Activated CD4-positive, alpha-beta T cell treated with anti-CD3 and anti-CD28 coated beads for 24 hours (primary cell): ENCODE measurements around the gene FANK1.
"Not testable (repeated sequence)": the region's sequence is repeated elsewhere in the genome, so short reads cannot be mapped to it uniquely, and the experiment has no call there.

Source experiments
- DNase-seq, 2 donors: peaks; one replicate each; pipeline ENCODE4 v3.0.0-alpha.2; 2020; ENCODE audit warnings: low read depth in 2 of 2

Gene FANK1

DNA sequence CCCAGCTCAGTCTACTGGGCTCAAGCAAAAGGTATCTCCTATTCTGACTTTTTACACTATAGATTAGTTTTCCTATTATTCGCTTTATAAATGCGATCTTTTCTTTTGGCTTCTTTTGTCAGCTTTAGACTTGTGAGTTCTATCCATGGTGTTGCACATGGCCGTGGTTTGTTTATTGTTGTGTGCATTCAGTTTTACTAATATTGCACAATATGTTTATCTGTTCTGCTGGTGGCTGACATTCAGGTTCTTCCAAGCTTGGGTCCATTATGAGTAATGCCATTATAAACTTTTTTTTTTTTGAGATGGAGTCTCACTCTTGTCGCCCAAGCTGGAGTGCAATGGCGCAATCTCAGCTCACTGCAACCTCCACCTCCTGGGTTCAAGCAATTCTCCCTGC lies 30.9 kb downstream of the FANK1 start:
- not testable (repeated sequence) for DNase-seq

GRCh38 chr10:125928928-125929585 lies 32.7 kb downstream of the FANK1 start:
- no peak for DNase-seq

DNA sequence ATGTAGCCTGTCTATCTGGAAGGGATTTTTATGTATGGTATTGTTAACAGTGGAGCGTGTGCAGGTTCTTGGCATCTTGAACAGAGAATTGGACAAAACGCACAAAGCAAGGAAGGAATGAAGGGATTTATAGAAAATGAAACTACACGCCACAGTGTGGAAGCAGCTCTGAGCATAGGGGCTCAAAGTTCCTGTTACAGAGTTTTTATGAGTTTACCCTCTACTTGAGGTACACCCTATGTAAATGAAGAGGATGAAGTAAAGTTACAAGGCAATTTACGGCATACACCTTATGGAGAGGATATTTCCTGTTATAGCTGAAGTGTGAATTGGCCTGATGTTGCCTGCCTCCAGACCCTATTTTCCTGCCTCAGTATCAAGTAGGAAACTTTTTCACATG lies 33.3 kb downstream of the FANK1 start:
- no peak for DNase-seq

GRCh38 chr10:125933693-125934092 lies 37.3 kb downstream of the FANK1 start:
- DNase-seq = no peak

DNA sequence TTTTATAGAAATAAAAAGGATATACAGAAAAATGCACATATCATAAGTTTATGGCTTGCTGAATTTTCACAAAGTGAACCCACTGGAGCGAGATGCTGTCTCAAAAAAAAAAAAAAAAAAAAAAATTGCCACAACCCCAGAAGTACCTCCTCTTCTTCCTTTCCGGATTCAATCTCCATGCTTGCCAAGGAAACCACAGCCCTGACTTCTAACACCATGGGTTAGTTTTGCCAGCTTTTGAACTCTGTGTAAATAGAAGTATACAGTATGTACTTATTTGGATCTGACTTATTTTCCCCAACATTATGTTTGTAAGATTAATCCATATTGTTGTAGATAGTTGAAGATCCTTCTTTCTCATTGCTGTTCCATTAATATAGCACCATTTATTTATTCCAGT lies 40.0 kb downstream of the FANK1 start:
- no peak for DNase-seq

- DNase-seq = no peak
These were observed 44.2 kb downstream of the FANK1 start for GRCh38 chr10:125940515-125940914.

DNA sequence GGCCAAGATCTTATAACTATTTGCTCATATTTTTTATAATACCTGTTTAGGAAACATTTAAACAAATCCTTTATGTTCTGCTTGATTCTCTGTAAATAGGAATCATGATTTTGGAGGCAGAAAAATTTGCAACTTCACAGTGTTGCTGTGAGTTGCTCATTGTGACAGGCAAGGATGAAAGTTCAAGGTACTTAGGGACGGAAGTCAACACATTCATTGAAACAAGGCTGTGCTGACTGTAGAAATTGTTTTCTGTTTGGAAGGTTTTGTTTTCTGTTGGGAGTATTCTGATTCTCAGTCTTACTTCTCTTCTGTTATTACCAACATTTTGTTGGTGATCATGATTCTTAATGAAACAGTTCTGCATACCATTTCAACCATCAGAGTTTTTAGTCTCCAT lies 54.9 kb downstream of the FANK1 start:
- no peak for DNase-seq

DNA sequence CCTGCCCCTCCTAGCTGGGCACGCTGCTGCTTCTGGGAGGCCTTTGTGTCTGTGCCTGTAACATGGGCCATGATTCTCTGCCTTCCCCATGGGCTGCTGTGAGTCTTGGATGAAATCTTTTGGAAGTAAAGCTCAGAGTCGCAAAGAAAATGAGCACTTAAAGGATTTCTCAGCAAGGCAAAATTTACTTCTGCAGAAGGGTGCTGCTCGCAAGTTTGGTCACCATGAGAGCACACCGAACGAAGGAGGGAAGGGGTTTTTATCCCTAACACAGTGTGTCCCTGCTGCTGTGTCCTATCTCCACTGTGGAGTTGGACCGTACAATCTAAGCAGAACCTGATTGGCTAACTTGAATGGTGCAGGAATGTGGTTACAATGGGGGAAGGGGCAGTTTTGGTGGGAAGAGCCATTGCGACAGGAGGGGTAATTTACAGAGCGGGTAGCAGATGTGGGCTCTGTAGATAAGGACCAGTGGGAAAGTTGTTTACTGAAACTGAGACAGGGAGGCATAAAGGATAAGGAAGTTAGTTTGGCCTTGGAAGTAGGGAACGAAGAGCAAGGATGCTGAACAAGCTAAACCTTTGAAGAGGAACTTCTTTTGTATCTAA lies 57.5 kb downstream of the FANK1 start:
- DNase-seq = no peak

- no peak for DNase-seq
These were observed 59.4 kb downstream of the FANK1 start for GRCh38 chr10:125955766-125956165.

- no peak for DNase-seq
These were observed 65.4 kb downstream of the FANK1 start for GRCh38 chr10:125961743-125962142.

DNA sequence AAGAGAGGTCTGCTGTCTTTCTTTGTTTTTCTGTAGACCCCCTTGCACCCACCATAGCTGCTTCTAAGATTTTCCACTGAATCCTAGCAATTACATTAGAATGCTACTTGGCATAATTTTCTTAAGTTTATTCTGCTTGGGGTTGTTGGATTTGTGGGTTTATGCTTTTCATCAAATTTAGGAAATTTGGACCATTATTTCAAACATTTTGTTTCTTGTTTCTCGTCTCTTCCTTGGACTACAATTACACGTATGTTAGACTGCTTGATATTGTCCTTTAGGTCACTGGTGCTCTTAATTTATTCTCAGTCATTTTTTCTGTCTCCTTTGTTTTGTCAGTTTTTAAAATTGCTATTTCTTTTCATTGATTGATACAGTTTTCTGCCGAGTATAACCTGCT lies 65.8 kb downstream of the FANK1 start:
- DNase-seq = no peak

GRCh38 chr10:125964558-125964957 lies 68.2 kb downstream of the FANK1 start:
- DNase-seq = no peak

GRCh38 chr10:125967533-125967932 lies 71.2 kb downstream of the FANK1 start:
- no peak for DNase-seq

- not testable (repeated sequence) for DNase-seq
These were observed 73.8 kb downstream of the FANK1 start for GRCh38 chr10:125970077-125970630.

GRCh38 chr10:125976960-125977605 lies 80.7 kb downstream of the FANK1 start:
- no peak for DNase-seq

- DNase-seq = no peak
These were observed 83.6 kb downstream of the FANK1 start for GRCh38 chr10:125979976-125980375.

DNA sequence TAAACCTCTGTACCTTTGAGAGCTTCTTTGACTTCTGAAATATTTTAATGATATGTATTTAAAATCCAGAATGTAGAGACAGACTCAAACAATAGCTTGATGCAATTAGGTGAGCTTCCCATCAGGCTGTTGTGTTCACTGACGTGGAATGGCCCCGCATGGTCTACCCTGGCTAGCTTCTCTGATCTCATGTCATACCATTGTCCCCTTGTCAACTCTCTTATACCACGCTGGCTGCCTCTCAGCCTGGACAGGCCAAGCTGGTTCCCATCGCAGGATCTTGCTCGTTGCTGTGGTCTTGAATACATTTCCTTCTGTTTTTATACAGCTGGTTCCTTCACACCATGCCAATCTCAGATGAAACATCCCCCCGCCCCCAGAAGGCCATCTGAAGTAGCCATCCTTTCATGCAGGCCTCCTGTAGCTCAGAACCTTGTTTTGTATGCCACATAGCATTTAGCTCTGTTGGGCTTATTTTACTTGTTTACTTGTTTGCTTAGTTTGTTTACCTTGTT lies 84.2 kb downstream of the FANK1 start:
- DNase-seq = no peak

- no peak for DNase-seq
These were observed 86.0 kb downstream of the FANK1 start for GRCh38 chr10:125982260-125982948.

DNA sequence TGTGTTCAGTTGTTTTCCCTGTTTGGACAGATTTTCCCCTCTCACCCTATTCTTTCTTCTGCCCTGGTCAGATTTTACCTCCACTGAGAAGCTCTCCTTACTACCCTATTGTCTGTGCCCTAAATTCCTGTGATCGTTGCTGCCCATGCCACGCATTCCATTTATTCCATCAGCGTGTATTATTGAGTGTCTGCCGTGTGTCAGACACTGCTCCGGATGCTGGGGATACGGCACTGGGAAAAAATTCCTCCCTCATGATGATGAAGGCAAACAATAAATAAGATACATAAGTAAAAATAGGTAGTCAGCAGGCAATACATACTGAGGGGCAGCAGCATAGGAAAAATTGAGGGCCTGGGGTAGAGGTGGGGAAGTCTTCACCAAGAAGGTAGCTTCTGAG lies 86.8 kb downstream of the FANK1 start:
- no peak for DNase-seq

- DNase-seq = no peak
These were observed 87.3 kb downstream of the FANK1 start for GRCh38 chr10:125983656-125984055.

GRCh38 chr10:125984346-125984745 lies 88.0 kb downstream of the FANK1 start:
- DNase-seq = no peak

DNA sequence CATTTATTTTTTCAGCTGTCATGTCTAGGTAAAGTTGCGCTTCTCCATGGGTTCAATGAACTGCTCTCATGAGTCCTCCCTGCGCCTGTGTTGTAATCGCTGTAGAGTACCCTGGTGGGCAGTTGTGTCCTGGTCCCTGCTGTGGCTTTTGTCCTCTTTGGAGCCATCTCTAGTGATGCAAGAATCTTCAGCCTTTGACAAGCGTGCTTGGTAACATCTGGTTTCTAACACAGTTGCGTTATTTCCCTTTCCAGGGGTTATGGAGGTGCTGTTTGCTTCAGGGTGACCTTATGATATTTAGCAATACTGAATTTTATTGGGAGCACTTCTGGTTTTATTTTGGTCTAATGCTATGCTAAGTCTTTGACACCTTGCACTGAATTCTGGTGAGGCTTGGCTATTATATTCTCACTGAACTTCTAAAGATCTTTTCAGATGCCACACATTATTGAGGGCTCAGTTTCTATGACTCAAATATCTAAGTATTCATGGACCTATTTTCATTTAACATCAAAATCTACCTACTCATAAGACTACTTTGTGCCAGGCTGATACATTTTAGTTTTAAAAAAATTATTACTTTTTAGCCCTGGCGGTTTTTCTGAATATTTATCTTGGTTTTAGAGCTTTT lies 88.6 kb downstream of the FANK1 start:
- no peak for DNase-seq
